Measurements from ENCODE around the gene PHTF1. TPM values are rescaled to one million over a fixed set of nuclear protein-coding genes. Genes with fewer than 3 reads are reported as not detected.

PHTF1 gene
- total and polyA plus RNA-seq, 10 of the 15 experiments (the other 5 are each of a cell fraction or from before 2014, with no cell fraction given), result 7.8 to 37.6 (median 24.1) TPM

DNA sequence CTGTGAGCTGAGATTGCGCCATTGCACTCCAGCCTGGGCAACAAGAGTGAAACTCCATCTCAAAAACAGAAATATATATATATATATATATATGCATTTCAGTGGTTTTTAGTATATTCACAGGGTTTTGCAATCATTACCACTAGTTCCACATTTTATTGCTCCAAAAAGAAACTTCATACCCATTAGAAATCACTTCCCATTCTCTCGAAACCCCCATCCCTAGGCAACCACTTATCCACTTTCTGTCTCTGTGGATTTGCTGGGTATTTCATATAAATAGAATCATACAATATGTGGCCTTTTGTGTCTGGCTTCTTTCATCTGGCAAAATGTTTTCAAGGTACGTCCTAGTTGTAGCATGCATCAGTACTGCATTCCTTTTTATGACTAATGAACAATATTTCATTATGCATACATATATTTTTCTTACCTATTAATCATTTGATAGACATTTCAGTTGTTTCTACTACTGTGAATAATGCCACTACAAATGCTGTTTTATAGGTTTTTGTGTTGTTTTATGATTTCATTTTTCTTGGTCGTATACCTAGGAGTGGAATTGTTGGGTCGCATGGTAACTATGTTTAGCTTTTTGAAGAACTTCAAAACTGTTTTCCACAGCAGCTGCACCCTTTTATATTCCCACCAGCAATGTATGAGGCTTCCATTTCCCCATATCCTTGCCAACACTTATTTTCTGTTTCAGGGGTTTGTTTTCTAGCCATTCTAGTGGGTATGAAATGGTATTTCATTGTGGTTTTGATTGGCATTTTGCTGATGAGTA, 95.9 kb downstream of the PHTF1 start:
- Histone ChIP-seq H3K4me2 (ENCODE audit: control insufficient read depth, insufficient read depth) (no peak overlapping the region), H3K27me3 (replicated peaks in 1 of 2; ENCODE audit: control insufficient read depth in 2 of 2, insufficient read depth in 2 of 2, low read length in 1 of 2) (no peaks in the 10 kb centered on the region), H2AFZ (ENCODE audit: control insufficient read depth, low read depth, low read length) (no peak overlapping the region), H3K9ac (ENCODE audit: control insufficient read depth, insufficient read depth, low read length) (no peak overlapping the region), H3K9me3 (replicated peaks; ENCODE audit: control insufficient read depth, insufficient read depth, low read length) (no peaks in the 10 kb centered on the region), H3K79me2 (ENCODE audit: control insufficient read depth, insufficient read depth, low read length) (no peaks in the 10 kb centered on the region), H3K4me1 (ENCODE audit: control insufficient read depth, insufficient read depth, low read length) (no peaks in the 10 kb centered on the region), H3K27ac (ENCODE audit: control insufficient read depth, insufficient read depth) (no peak overlapping the region), H3K4me3 (no peak overlapping the region), H4K20me1 (ENCODE audit: control insufficient read depth, insufficient read depth) (no peaks in the 10 kb centered on the region), H3K36me3 (ENCODE audit: control insufficient read depth in 2 of 2, insufficient read depth in 2 of 2, low read length in 1 of 2) (no peaks in the 10 kb centered on the region)
- ATAC-seq, result no peak
- WGBS (ENCODE audit: insufficient coverage, insufficient replicate concordance, low lambda C conversion rate, missing lambda C conversion rate), result 80% methylated on average over 5 of the region's 5 CpGs
- FAIRE-seq, result no peak
- CTCF ChIA-PET, result no interaction called here
- no peak for DNase-seq (ENCODE audit: low read depth, low spot score)
- BruUV-seq (replicated peaks), result no TSS peak
- intact Hi-C loops (cut with micrococcal nuclease; ENCODE audit: unreplicated experiment) (no loop called here), in situ Hi-C loops (cut with MboI) (no loop called here)
- RAD21 ChIA-PET (ENCODE audit: unreplicated experiment), result no interaction called here
- TF ChIP-seq CBX5 (IDR thresholded peaks at IDR 0.05; ENCODE audit: low read depth), result no peak
- TF ChIP-seq, protein P1, sequence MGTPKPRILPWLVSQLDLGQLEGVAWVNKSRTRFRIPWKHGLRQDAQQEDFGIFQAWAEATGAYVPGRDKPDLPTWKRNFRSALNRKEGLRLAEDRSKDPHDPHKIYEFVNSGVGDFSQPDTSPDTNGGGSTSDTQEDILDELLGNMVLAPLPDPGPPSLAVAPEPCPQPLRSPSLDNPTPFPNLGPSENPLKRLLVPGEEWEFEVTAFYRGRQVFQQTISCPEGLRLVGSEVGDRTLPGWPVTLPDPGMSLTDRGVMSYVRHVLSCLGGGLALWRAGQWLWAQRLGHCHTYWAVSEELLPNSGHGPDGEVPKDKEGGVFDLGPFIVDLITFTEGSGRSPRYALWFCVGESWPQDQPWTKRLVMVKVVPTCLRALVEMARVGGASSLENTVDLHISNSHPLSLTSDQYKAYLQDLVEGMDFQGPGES (IDR thresholded peaks at IDR 0.05), result no peak
- no peak for TF ChIP-seq POLR2AphosphoS2 (IDR thresholded peaks at IDR 0.05; ENCODE audit: low read depth, low read length)
- no peak for TF ChIP-seq SUZ12 (IDR thresholded peaks at IDR 0.05; ENCODE audit: unreplicated experiment)
- TF ChIP-seq, protein P2, sequence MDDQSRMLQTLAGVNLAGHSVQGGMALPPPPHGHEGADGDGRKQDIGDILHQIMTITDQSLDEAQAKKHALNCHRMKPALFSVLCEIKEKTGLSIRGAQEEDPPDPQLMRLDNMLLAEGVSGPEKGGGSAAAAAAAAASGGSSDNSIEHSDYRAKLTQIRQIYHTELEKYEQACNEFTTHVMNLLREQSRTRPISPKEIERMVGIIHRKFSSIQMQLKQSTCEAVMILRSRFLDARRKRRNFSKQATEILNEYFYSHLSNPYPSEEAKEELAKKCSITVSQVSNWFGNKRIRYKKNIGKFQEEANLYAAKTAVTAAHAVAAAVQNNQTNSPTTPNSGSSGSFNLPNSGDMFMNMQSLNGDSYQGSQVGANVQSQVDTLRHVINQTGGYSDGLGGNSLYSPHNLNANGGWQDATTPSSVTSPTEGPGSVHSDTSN (IDR thresholded peaks at IDR 0.05; ENCODE audit: insufficient replicate concordance, low read depth, low read length), result no peak
- no peak for TF ChIP-seq KLF5 (IDR thresholded peaks at IDR 0.05; ENCODE audit: partially characterized antibody)
- TF ChIP-seq RAD21 (IDR thresholded peaks at IDR 0.05; ENCODE audit: insufficient read depth, low read depth, low read length), result no peak
- no peak for TF ChIP-seq PAX8 (IDR thresholded peaks at IDR 0.05)
- TF ChIP-seq REST (IDR thresholded peaks at IDR 0.05; ENCODE audit: low read depth, low read length), result no peak
- SMC1A ChIA-PET (ENCODE audit: uncharacterized antibody, unreplicated experiment), result interaction anchor here (0.6 kb wide), 1 partner anchor 489 kb away, joined by 3 read pairs; no protein-coding TSS in a partner anchor
- POLR2A ChIA-PET, result interaction anchor here (0.6 kb wide), 1 partner anchor 271 kb away, joined by 7 read pairs; no protein-coding TSS in a partner anchor
